ENCODE measurements around the gene TBC1D9B. TPM values are rescaled to one million over a fixed set of nuclear protein-coding genes. Genes with fewer than 3 reads are reported as not detected.
A peak's percentile ranks its signal among the peaks of the same experiment; 100 is the strongest.

Gene TBC1D9B
- total RNA-seq, 1 donor from 2014 or later, result 31.1 TPM

DNA sequence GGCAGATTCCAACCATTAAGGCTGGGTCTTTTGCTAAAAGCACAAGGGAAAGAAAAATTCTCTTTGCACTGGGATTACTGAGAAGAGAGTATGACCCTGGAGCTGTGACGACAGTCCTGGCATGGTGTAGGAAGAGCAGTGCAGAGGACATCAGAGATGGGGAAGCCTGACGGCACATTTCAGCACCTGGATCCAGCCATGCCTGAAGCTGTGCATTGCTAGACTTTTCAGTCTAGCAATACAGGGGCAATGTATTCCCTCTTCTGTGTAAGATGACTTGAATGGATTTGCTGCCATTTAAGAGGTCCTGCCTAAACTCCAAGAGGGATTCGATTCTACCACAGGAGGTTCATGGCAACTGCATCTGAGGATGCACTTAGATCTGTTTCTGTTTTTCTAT is 36.7 kb downstream of the TBC1D9B start:
- intact Hi-C loops (cut with micrococcal nuclease), result no loop called here
- TF ChIP-seq, protein P1, sequence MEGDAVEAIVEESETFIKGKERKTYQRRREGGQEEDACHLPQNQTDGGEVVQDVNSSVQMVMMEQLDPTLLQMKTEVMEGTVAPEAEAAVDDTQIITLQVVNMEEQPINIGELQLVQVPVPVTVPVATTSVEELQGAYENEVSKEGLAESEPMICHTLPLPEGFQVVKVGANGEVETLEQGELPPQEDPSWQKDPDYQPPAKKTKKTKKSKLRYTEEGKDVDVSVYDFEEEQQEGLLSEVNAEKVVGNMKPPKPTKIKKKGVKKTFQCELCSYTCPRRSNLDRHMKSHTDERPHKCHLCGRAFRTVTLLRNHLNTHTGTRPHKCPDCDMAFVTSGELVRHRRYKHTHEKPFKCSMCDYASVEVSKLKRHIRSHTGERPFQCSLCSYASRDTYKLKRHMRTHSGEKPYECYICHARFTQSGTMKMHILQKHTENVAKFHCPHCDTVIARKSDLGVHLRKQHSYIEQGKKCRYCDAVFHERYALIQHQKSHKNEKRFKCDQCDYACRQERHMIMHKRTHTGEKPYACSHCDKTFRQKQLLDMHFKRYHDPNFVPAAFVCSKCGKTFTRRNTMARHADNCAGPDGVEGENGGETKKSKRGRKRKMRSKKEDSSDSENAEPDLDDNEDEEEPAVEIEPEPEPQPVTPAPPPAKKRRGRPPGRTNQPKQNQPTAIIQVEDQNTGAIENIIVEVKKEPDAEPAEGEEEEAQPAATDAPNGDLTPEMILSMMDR (IDR thresholded peaks at IDR 0.05; ENCODE audit: borderline replicate concordance), result no peak
- peak overlapping the region; percentile 73 for H3K27ac ChIP-seq (replicated peaks)
- no peaks in the 10 kb centered on the region for H3K9me3 ChIP-seq (replicated peaks)
- no peak for DNase-seq
- H3K4me3 ChIP-seq, result no peak overlapping the region
- peaks cover 36% of the 10 kb centered on the region for H3K4me1 ChIP-seq
- H3K36me3 ChIP-seq, result peaks cover 54% of the 10 kb centered on the region
- no peaks in the 10 kb centered on the region for H3K27me3 ChIP-seq (ENCODE audit: low read depth)

DNA sequence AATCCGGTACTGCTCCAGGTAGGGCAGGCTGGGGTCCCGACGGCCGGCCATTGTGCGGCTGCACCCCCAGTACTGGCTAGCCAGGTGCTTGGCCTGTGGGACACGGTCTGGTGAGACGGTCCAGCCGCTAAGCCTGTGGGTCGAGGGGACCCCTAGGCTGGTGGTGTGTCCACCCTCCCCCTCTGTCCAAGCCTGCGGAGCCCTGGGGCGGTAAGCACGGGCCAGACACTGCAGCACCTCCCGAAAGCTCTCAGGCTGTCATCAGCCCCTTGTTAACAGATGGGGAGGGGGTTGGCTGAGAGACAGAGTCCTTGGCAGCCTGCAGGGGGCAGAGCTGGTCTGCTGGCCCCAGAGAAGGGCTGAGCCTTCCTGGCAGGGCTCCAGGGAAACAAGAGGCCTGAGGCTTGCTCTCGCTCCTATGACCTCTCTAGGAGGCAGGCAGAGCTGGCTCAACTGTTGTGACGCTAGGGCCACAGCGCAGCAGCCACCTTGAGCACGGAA is 37.2 kb downstream of the TBC1D9B start:
- H3K4me3 ChIP-seq, result no peak overlapping the region
- peaks cover 36% of the 10 kb centered on the region for H3K4me1 ChIP-seq
- peak overlapping the region; percentile 73 for H3K27ac ChIP-seq (replicated peaks)
- H3K9me3 ChIP-seq (replicated peaks), result no peaks in the 10 kb centered on the region
- no peaks in the 10 kb centered on the region for H3K27me3 ChIP-seq (ENCODE audit: low read depth)
- DNase-seq, result peak; percentile 76
- H3K36me3 ChIP-seq, result peaks cover 52% of the 10 kb centered on the region
- intact Hi-C loops (cut with micrococcal nuclease), result no loop called here
- TF ChIP-seq, protein P1 (IDR thresholded peaks at IDR 0.05; ENCODE audit: borderline replicate concordance), result peak; percentile 73

DNA sequence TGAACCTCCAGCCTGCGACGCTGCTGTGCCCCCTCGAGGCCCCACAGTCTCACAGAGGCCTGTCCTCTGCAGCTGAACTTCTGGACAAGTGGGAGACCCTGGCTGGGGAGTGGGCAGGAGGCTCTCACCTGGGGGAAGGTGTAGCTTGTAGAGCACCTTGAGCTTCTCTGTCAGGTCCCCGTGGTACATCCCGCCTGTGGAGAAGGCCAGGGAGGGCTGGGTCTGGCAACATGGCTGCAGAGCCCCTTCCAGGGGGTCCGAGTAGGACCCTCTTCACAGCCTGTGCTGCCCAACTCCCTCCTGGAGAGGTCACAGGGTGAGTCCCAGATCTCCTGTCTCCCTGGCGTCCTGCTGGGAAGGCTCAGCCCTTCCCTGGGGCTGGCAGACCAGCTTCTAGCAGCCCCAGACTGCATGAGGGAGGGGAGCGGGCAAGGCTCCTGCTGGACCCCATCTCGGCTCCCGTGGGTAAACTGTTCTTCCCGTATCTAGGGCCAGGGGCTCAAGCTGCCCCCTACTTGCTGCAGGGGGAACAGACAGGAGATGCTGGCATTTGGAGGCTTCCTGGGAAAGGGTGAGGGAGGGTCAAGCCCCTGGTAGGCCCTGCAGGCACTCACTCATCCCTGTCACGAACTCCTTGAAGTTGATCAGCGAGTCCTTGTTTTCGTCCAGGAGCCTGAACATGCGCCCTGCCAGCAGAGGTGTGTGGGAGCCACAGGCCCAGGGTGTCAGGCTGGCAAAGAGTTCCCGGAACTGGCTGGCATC is 37.9 kb downstream of the TBC1D9B start:
- Histone ChIP-seq H3K9me3 (replicated peaks) (no peaks in the 10 kb centered on the region), H3K27ac (replicated peaks) (peak overlapping the region; percentile 73), H3K27me3 (ENCODE audit: low read depth) (no peaks in the 10 kb centered on the region), H3K4me3 (no peak overlapping the region), H3K36me3 (peaks cover 52% of the 10 kb centered on the region), H3K4me1 (peaks cover 36% of the 10 kb centered on the region)
- TF ChIP-seq, protein P1 (IDR thresholded peaks at IDR 0.05; ENCODE audit: borderline replicate concordance), result no peak
- no peak for DNase-seq
- intact Hi-C loops (cut with micrococcal nuclease), result no loop called here

DNA sequence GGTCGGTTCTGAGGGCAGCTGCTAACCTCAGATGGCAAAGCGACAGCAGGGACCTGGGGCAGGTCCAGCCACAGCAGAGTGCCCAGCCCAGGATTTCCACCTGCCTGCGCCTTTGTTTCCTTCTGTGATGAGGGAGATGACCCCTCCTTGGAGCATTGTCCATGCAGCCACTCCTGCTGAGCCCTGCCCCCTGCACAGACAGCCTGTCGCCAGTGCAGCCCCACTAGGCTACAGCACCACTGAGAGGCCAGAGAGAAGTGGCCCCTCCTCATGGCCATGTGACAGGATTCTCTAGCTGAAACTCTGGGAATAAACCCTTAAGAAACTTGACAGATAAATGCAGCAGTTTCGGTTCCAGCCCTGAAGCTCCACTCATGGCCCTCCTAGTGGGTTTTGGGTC is 38.6 kb downstream of the TBC1D9B start:
- intact Hi-C loops (cut with micrococcal nuclease), result no loop called here
- Histone ChIP-seq H3K27ac (replicated peaks) (peak overlapping the region; percentile 73), H3K9me3 (replicated peaks) (no peaks in the 10 kb centered on the region), H3K4me1 (peaks cover 36% of the 10 kb centered on the region), H3K36me3 (peaks cover 52% of the 10 kb centered on the region), H3K4me3 (no peak overlapping the region), H3K27me3 (ENCODE audit: low read depth) (no peaks in the 10 kb centered on the region)
- no peak for DNase-seq
- TF ChIP-seq, protein P1 (IDR thresholded peaks at IDR 0.05; ENCODE audit: borderline replicate concordance), result no peak

DNA sequence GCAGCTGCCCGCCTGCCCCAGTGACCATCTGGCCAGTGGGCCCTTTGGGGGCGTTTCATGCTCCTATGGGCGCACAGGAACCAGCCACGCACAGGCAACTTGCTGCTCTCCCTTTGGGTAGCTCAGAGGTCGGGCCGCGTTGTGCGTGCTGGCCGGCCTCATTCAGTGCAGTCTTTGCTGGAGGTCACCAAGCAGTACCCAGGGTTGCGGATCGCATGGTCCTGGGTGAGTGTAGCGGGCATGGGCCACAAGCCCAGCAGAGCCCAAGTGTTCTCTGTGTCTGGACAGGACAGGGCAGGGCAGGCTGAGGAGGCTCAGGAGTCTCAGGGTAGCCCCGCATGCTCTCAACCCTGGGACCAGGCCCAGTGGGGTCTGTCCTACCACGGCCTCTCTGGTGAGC is 39.2 kb downstream of the TBC1D9B start:
- Histone ChIP-seq H3K36me3 (peaks cover 52% of the 10 kb centered on the region), H3K27ac (replicated peaks) (peak overlapping the region; percentile 73), H3K9me3 (replicated peaks) (no peaks in the 10 kb centered on the region), H3K4me3 (no peak overlapping the region), H3K4me1 (peaks cover 32% of the 10 kb centered on the region), H3K27me3 (ENCODE audit: low read depth) (no peaks in the 10 kb centered on the region)
- intact Hi-C loops (cut with micrococcal nuclease), result no loop called here
- no peak for DNase-seq
- TF ChIP-seq, protein P1 (IDR thresholded peaks at IDR 0.05; ENCODE audit: borderline replicate concordance), result no peak
